GM18508 (cell line): ENCODE measurements around the gene GPRC5A.

Experiments used
- ATAC-seq: cut with Tn5 transposase; IDR thresholded peaks from one replicate; pipeline ENCODE4 v1.9.1; 2021; ENCODE audit warnings: moderate number of reproducible peaks; ENCODE audit not compliant: insufficient read depth, unreplicated experiment

GPRC5A gene

DNA sequence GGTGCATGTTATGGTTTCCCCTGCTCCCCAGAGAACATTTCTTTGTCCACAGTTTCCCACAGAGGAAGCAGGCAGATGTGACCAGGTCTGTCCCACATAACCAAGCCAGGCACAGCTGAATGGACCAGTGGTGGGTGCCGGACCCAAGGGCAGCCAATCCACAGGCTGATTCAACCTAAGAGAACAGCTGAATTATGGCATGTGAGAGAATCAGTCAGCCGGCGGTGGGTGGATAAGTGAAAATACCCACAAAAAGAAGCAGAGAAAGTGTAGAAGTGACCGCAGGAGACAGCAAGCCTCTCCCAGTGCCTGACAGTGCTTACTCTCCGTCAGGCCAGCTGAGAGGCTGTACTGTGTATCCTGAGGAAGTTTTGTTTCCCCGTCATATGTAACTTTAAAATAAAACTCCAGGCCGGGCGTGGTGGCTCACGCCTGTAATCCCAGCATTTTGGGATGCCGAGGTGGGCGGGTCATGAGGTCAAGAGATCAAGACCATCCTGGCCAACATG, 45.7 kb downstream of the GPRC5A start:
- no peak for ATAC-seq

DNA sequence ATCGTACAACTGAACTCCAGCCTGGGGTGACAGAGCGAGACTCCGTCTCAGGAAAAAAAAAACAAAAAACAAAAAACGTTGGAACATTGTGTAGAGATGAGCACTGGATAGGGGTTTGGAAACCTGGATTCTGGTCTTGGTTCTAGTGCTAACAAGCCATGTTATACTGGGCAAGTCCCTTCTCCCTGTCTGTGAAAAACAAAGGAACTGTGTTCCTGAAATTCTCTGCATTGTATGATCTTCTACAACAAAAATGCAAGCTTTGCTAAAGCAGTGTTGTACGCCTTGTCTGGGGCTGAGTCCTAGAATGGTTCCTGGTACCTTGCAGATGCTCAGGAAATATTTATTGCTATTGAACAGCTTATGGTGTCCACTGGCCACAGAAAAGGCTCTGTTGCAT, 47.2 kb downstream of the GPRC5A start:
- ATAC-seq, result no peak

GRCh38 chr12:12939888-12940287, 48.5 kb downstream of the GPRC5A start:
- ATAC-seq, result no peak

DNA sequence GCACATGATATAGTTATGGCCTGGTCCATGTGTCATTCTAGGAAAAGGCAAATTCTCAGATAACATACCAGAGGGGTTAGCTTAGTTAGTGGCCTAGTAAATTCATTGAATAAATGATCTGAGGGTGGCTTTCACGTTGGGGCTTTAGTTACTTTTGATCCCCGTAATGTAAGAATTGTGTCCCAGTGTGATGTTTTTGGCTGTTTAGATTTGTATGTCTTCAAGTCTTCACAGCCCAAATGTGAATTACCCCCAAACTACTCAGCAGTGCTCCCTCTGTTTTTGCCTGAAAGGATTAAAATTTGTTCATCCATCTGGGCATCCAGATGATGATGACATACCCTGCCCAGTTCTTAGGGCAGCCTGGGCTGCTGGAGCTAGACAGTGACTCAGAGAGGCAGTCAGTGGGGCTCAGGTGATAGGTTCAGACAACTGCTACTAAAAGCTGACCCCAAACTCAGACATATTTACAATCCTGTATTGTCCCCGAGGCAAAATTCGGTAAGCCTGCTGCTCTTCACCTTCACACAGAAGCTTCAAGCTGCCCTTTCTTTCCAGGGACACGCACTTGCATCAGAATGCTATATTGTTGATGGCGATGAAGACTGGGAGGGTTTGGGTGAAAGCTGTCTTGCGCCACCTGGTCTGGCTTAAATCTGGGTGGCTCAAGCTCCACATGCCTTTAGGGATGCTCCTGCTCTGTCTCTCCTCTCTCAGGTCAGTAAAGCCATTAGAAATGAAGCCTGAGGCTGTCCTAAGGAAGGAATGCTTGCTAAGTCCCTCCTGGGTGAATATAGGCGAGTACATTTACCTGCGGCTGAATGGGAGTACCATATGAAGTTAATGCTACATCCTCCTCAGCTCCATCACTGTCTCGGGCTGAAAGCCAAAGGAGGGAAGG, 50.3 kb downstream of the GPRC5A start:
- no peak for ATAC-seq

DNA sequence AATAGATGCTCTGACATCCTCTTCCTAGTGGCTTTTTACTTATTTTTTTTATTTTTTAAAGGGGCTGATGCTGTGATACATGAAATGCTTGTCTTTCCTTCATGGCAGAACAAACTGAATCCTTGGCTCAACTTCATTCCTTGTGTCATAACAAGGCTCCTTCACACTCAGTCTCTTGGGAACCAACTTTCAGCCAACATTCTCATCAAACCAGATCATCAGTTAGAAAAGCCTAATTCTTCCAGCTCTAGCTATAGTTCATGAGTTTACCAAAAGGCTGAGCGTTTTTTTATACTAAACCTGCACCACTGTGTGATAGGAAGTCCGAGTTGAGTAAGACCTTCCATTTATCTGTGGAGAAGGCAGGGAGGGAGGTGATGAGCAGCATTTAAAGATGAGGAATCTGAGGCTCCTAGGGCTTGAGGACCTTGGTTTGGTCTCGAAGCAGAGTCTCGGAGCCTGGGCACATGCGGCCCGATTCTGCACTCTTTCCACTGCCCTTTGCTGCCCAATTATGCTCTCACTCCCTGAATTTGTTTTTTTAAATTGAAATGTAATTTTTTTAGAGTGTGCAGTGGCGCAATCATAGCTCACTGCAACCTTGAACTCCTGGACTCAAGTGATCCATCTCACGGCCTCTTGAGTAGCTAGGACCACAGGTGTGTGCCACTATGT, 52.4 kb downstream of the GPRC5A start:
- no peak for ATAC-seq

GRCh38 chr12:12945591-12945990, 54.2 kb downstream of the GPRC5A start:
- ATAC-seq, result no peak

DNA sequence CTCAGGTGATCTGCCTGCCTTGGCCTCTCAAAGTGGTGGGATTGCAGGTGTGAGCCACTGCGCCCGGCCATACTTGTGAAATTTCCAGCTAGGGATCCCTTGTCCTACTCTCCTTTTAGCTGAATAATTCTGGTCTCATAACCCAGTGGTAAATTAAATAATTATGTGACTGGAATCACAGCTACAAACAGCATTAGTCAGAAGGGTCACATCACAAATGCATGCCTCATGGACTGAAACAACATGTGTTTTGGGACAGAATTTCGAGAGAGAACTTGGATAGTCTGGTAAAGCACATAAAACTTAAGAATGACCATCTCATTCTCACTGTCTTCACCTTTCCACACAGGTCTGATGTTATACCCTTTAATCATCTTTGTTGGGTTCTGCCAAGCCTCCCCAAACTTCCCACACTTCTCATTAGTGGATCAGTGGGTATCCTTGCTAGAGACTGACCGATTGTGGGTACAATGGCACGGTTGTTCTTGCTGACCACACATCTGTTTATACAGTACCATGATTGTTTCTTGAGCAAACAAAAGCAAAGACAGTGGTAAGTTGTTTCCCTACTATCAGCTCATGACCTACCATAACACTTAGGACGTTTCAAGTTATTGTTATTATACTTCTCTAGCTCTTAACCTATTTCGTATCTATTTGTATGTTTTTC, 55.5 kb downstream of the GPRC5A start:
- no peak for ATAC-seq

GRCh38 chr12:12947902-12948301, 56.5 kb downstream of the GPRC5A start:
- no peak for ATAC-seq

DNA sequence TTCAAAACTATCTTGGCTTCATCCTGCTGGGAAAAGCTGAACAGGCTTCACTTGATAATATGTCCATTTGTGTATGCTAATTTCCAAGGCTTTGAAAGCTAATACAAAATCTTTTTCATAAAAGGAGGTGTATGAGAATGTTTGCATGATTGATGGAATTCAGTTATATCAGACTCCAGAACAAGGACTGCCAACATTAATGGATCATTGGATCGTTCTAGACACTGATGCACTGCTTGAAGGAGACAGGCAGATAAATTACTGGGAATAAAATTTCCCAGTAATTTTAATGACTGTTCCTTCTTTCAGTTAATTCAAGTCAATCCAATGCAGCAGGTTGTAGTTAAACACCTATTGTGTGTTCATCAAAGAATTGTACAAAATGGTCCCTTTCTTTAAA, 60.1 kb downstream of the GPRC5A start:
- ATAC-seq, result no peak

GRCh38 chr12:12952036-12952435, 60.7 kb downstream of the GPRC5A start, which contains the start of gene GPRC5D:
TSS of gene GPRC5D (minus strand) at chr12:12952170. CDS start at chr12:12950384, 1,786 bp downstream.
- ATAC-seq, result no peak

DNA sequence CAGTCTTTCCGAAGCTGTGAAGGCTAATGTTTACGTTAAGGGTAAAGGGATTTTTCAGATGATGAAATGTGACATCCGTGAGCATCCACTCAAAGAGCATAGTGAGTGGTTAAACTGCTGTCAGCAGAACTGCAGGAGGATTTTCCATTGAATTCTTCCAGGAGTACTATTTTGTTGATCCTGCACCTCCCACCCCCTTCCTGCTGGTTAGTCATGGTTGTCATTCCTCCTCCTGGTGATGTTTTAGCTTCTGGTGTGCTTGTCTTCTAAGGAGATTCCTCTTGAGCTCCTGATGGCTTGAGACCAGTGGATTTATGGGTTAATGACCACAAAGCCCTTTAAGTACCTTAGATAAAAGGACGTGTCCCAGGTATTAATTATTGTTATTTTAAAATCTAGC, 63.0 kb downstream of the GPRC5A start:
- no peak for ATAC-seq

GRCh38 chr12:12954878-12955625, 63.7 kb downstream of the GPRC5A start:
- no peak for ATAC-seq

- no peak for ATAC-seq
These were observed 67.5 kb downstream of the GPRC5A start for GRCh38 chr12:12958886-12959285.

DNA sequence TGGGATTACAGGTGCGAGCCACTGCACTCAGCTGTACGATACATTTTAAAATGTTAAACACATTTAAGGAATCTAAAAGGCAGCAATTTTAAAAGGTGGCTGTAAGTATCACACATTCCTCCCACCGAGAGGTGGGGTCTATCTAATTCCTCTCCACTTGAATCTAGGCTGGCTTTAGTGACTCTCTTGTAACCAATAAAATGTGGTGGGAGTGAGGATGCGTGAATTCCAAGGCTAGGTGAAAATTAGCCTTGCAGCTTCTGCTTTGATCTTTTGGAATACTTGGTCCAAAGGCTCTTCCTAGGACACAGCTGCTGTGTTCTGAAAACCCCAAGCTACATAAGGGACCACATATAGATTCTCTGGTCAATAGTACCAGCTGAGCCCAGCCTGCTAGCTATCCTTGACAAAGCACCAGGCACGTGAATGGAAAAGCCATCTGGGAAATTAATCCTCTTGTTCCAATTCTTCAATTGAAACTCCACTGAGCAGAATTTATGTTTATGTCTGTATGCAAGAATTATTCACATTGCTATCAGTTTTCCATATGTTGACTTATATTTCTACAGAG, 69.4 kb downstream of the GPRC5A start:
- ATAC-seq, result no peak

DNA sequence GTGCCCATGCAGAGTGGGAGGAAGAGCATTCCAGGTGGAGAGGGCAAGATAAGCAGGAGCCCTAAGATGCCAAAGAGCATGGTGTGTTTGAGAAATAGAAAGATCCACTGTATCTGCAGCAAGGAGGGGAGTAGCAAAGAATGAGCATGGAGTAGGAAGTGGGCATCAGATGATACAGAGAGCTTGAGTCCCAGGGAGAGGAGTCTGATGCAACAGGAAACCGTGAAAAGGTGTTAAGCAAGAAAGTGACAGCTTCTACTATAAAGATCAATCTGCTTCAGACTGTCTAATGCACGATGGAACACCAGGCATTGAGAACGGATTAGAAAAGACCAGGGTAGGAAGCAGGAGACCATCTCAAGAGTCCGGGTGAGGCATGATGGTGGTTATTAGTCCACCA, 72.9 kb downstream of the GPRC5A start:
- ATAC-seq, result no peak

DNA sequence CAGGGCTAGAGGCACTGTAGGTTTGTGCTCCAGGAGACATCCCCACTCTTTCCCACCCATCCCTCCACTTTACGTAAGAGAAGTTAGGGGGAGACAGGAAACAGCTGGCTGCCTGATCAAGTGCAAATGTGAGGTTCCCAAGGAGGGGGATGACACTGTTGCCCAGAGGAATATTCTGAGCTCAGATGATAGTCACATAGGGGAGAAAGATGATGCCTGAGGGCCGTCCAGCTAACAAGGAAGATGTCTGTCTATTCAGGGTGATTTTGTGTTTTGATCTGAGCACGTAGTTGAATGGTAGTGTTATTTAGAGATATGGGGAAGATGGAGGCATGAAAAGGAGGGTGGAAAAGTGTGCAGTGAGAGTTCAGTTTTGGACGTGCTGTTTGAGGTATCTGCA, 74.5 kb downstream of the GPRC5A start:
- ATAC-seq, result no peak
